Keratinocyte (primary cell): ENCODE measurements around the gene CENPT. TPM values are rescaled to one million over a fixed set of nuclear protein-coding genes. Genes with fewer than 3 reads are reported as not detected.

Experiments used
- DNase-seq: peaks from one replicate; pipeline ENCODE4 v3.0.0-alpha.2; 2011; ENCODE audit warnings: low read depth, missing footprints, low spot score
- FAIRE-seq: peaks from 2 replicates; lab custom pipeline; 2011; peaks lifted over from hg19 to GRCh38; lab: Jason Lieb, UNC
- H2AFZ ChIP-seq: 2 replicates; pipeline ENCODE4 v1.6.0; 2012; ENCODE audit warnings: low read length, control low read depth, inconsistent platforms; ENCODE audit not compliant: control insufficient read depth
- H3K27ac ChIP-seq: 2 replicates; pipeline ENCODE4 v1.5.1; 2011; ENCODE audit warnings: low read length; ENCODE audit not compliant: control insufficient read depth, insufficient read depth
- H3K27me3 ChIP-seq: 3 replicates; pipeline ENCODE4 v1.6.0; 2011; ENCODE audit warnings: low read length; ENCODE audit not compliant: control insufficient read depth, insufficient read depth; ENCODE audit errors: extremely low read depth
- H3K36me3 ChIP-seq, 2 experiments: 2 replicates in 1 of 2; 3 replicates in 1 of 2; pipeline ENCODE4 v1.5.1; 2011; ENCODE audit warnings: low read length in 2 of 2, mild to moderate bottlenecking in 1 of 2; ENCODE audit not compliant: control insufficient read depth in 2 of 2, insufficient read depth in 2 of 2; ENCODE audit errors: extremely low read depth in 1 of 2
- H3K4me1 ChIP-seq: 3 replicates; pipeline ENCODE4 v1.5.1; 2011; ENCODE audit warnings: low read length; ENCODE audit not compliant: control insufficient read depth, insufficient read depth; ENCODE audit errors: extremely low read depth
- H3K4me2 ChIP-seq: 3 replicates; pipeline ENCODE4 v1.6.0; 2011; ENCODE audit warnings: low read depth, low read length; ENCODE audit not compliant: control insufficient read depth, insufficient read depth; ENCODE audit errors: extremely low read depth
- H3K4me3 ChIP-seq, 3 experiments: fragments of 200-600 bp in 1 of 3; sonication (generic) in 1 of 3; 2 replicates in 2 of 3; 3 replicates in 1 of 3; pipeline ENCODE4 v1.5.1; 2011 to 2016; ENCODE audit warnings: low read length in 3 of 3, mild to moderate bottlenecking in 3 of 3, control low read depth in 2 of 3, inconsistent platforms in 1 of 3, low read depth in 1 of 3, mixed read lengths in 1 of 3, mixed run types in 1 of 3, moderate library complexity in 1 of 3; ENCODE audit not compliant: control insufficient read depth in 2 of 3, insufficient read depth in 2 of 3; ENCODE audit errors: extremely low read depth in 1 of 3
- H3K79me2 ChIP-seq: 2 replicates; pipeline ENCODE4 v1.6.0; 2012; ENCODE audit warnings: low read length; ENCODE audit not compliant: control insufficient read depth, insufficient read depth
- H3K9ac ChIP-seq: 3 replicates; pipeline ENCODE4 v1.6.0; 2011; ENCODE audit warnings: low read length; ENCODE audit not compliant: control insufficient read depth, insufficient read depth; ENCODE audit errors: extremely low read depth
- H3K9me1 ChIP-seq: 3 replicates; pipeline ENCODE4 v1.6.0; 2011; ENCODE audit warnings: low read length; ENCODE audit not compliant: control insufficient read depth, insufficient read depth; ENCODE audit errors: extremely low read depth
- H3K9me3 ChIP-seq: 2 replicates; pipeline ENCODE4 v1.5.1; 2012; ENCODE audit warnings: low read depth, low read length; ENCODE audit not compliant: control insufficient read depth
- H4K20me1 ChIP-seq: 3 replicates; pipeline ENCODE4 v1.6.0; 2011; ENCODE audit warnings: low read length; ENCODE audit not compliant: control insufficient read depth, insufficient read depth; ENCODE audit errors: extremely low read depth
- EZH2 ChIP-seq: IDR thresholded peaks from one replicate; pipeline ENCODE4 v1.6.1; 2012; ENCODE audit warnings: inconsistent platforms, mild to moderate bottlenecking, low read length, moderate library complexity
- dilution Hi-C: fragments of 300-500 bp; cut with MboI; formaldehyde crosslinking; loops from one replicate; pipeline ENCODE4 v1.7.0; 2020; ENCODE audit warnings: low sequenced_read_pairs; ENCODE audit not compliant: extremely low pct_ligation_motif_present
- polyA plus RNA-seq, 5 experiments: library from polyadenylated mRNA; depleted of rRNA in 3 of 5; stranded (reverse) in 3 of 5; stranded (forward) in 1 of 5; unstranded in 1 of 5; fragments of >200 nt; gene quantifications; 1 replicate in 1 of 5; 2 replicates in 3 of 5; 3 replicates in 1 of 5; pipeline versions ENCODE4 v1.2.1 to v1.2.3, GENCODE V29; 2011 to 2012; ENCODE audit warnings: missing spikeins in 2 of 5, low read depth in 1 of 5, low replicate concordance in 1 of 5
- TF ChIP-seq, protein P1 (sequence below), 3 experiments: IDR thresholded peaks in 1 of 3; conservative IDR thresholded peaks in 1 of 3; optimal IDR thresholded peaks in 1 of 3; 2 replicates in 2 of 3; 3 replicates in 1 of 3; pipeline versions ENCODE3 to v1.5.1; 2011; ENCODE audit warnings: low read length in 3 of 3, mild to moderate bottlenecking in 3 of 3, moderate library complexity in 2 of 3, control low read depth in 1 of 3, inconsistent platforms in 1 of 3; ENCODE audit not compliant: insufficient read depth in 2 of 3; ENCODE audit errors: extremely low read depth in 1 of 3

Gene CENPT
- polyA plus RNA-seq, 1 donor (not counting 4 experiments of a cell fraction or from before 2014, with no cell fraction given), result 30.1 TPM

GRCh38 chr16:67872631-67873434, 25.3 kb upstream of the CENPT start, which contains the start of gene EDC4:
Gene EDC4, plus strand, starts transcription at chr16:67873052. Its CDS starts 210 bp downstream, at chr16:67873262.
- TF ChIP-seq, protein P1, sequence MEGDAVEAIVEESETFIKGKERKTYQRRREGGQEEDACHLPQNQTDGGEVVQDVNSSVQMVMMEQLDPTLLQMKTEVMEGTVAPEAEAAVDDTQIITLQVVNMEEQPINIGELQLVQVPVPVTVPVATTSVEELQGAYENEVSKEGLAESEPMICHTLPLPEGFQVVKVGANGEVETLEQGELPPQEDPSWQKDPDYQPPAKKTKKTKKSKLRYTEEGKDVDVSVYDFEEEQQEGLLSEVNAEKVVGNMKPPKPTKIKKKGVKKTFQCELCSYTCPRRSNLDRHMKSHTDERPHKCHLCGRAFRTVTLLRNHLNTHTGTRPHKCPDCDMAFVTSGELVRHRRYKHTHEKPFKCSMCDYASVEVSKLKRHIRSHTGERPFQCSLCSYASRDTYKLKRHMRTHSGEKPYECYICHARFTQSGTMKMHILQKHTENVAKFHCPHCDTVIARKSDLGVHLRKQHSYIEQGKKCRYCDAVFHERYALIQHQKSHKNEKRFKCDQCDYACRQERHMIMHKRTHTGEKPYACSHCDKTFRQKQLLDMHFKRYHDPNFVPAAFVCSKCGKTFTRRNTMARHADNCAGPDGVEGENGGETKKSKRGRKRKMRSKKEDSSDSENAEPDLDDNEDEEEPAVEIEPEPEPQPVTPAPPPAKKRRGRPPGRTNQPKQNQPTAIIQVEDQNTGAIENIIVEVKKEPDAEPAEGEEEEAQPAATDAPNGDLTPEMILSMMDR (optimal IDR thresholded peaks at IDR 0.05 in 1 of 3, IDR thresholded peaks at IDR 0.05 in 1 of 3, conservative IDR thresholded peaks at IDR 0.05 in 1 of 3; ENCODE audit: extremely low read depth in 1 of 3, insufficient read depth in 2 of 3, low read length in 3 of 3), result no peak
- no peak for TF ChIP-seq EZH2
- DNase-seq (no peak), FAIRE-seq (no peak)
- Histone ChIP-seq H3K27me3 (no peaks in the 10 kb centered on the region), H3K36me3 (peaks cover 38 to 47% of the 10 kb centered on the region in 2 experiments), H3K4me1 (peaks cover 29% of the 10 kb centered on the region), H3K27ac (peak within 1 kb of the TSS; percentile 82), H2AFZ (peak within 1 kb of the TSS; percentile 87), H3K4me2 (peak within 1 kb of the TSS; percentile 84), H3K9ac (peak within 1 kb of the TSS; percentile 93), H3K4me3 (peak within 1 kb of the TSS; percentile 71 to 97 (median 94)), H3K9me3 (no peaks in the 10 kb centered on the region), H3K79me2 (peaks cover 28% of the 10 kb centered on the region), H4K20me1 (peaks cover 4% of the 10 kb centered on the region), H3K9me1 (no peaks in the 10 kb centered on the region)
- dilution Hi-C loops, result no loop called here

DNA sequence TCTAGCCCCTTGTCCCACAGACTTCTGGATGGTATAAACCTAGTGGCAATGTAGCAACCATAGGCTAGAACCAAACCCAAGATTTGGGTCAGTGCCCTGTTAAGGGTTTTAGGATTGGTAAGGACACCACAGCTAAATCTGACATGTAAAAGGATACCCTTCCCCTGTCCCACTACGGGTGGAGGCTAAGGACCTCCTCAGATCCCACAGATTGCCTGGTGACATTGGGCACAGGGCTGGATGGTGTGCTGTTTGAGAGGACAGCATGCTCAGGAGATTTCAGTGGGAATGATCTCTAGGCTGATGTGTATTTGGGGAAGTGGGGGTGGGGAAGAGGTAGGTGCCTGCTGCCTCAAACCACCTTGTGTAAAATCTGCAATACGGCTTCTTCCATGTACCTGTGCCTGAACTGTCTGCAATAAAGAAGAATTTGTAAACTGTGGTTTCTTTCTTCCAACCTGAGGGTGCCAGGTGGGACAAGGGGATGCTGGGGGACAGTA, 24.7 kb upstream of the CENPT start:
- peaks cover 4% of the 10 kb centered on the region for H4K20me1 ChIP-seq
- peaks cover 34 to 47% of the 10 kb centered on the region in 2 experiments for H3K36me3 ChIP-seq
- H3K4me1 ChIP-seq, result peaks cover 29% of the 10 kb centered on the region
- H3K79me2 ChIP-seq, result peaks cover 28% of the 10 kb centered on the region
- FAIRE-seq, result no peak
- H3K4me2 ChIP-seq, result peak overlapping the region; percentile 84
- DNase-seq, result no peak
- H3K27me3 ChIP-seq, result no peaks in the 10 kb centered on the region
- no peaks in the 10 kb centered on the region for H3K9me1 ChIP-seq
- H3K9me3 ChIP-seq, result no peaks in the 10 kb centered on the region
- peak overlapping the region; percentile 93 for H3K9ac ChIP-seq
- peak overlapping the region in 1 of 3 experiments; percentile 97 for H3K4me3 ChIP-seq
- no peak overlapping the region for H2AFZ ChIP-seq
- H3K27ac ChIP-seq, result peak overlapping the region; percentile 65
- no peak for TF ChIP-seq EZH2
- TF ChIP-seq, protein P1 (optimal IDR thresholded peaks at IDR 0.05 in 1 of 3, IDR thresholded peaks at IDR 0.05 in 1 of 3, conservative IDR thresholded peaks at IDR 0.05 in 1 of 3; ENCODE audit: extremely low read depth in 1 of 3, insufficient read depth in 2 of 3, low read length in 3 of 3), result no peak
- dilution Hi-C loops, result no loop called here
